GM19043 (cell line): ENCODE measurements around the gene SGO2.

ENCODE experiments used
- ATAC-seq: cut with Tn5 transposase; IDR thresholded peaks from one replicate; pipeline ENCODE4 v1.9.1; 2021; ENCODE audit warnings: low read depth; ENCODE audit not compliant: unreplicated experiment

The SGO2 gene

DNA sequence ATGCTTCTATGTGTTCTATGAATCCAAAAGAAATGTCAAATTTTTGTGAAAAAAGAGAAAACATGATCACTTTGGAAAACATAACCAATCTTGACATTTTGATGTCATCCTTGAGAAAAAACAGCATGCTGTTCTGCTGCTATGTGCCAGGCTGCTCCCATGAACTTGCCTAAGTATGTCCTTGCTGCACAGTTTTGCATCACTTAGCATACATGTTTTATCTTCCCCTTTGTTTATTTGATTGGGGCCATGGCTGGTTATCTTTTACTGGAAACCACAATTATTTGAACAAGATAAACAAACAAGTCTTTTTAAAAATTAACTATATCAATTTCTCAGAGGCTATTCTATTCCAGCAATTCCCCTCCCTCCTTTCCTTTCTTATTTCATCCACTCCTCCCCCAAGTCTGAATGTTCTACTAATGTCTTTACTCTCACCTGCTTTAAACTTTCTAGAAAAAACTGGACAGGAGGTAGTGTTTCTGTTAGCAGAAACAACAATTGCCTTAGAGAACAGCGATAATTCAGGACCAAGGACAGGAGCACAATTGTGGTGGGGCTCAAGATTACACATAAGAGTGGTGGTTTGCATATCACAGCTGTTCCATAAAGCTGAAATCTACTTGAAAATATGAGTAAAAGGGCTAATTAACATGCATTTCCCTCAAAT is 66.5 kb downstream of the SGO2 start:
- no peak for ATAC-seq

GRCh38 chr2:200593905-200594304 is 67.9 kb downstream of the SGO2 start:
- ATAC-seq: no peak

DNA sequence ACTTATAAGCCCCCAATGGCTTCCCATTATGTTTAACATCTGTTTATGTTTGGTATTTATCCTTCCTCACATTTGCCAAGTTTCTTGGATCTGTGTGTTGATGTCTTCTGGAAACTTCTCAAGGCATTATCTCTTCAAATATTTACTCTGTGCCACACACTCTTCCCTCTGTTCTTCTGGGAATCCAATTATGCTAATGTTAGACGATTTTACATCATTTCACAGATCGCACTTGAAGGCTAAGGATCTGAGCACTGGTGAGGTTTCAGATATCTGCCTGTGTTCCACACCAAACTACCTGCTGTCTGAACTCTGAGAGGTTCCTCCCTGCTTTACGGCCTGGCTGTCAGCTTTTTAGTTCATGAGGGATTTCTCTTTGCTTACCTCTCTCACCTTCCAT is 69.9 kb downstream of the SGO2 start:
- ATAC-seq: no peak

- no peak for ATAC-seq
These were observed 71.0 kb downstream of the SGO2 start for GRCh38 chr2:200596774-200597570.

DNA sequence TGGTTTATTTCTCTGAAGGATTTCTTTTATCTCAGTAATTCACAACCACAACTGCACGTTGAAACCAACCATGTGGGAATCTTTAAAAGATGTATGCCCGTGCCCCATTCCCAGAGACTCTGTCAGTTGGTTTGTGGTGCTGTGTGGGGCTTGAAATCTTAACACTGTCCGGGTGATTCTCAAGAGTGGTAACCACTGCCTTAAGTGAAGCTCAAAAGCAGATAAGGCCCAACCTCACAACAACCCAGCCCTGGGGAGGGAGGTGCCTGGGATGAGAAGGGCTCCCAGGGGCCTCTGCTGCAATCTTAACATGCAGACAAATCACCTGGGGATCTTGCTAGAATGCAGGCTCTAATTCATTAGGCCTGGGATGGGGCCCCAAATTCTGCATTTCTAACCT is 73.2 kb downstream of the SGO2 start:
- no peak for ATAC-seq

DNA sequence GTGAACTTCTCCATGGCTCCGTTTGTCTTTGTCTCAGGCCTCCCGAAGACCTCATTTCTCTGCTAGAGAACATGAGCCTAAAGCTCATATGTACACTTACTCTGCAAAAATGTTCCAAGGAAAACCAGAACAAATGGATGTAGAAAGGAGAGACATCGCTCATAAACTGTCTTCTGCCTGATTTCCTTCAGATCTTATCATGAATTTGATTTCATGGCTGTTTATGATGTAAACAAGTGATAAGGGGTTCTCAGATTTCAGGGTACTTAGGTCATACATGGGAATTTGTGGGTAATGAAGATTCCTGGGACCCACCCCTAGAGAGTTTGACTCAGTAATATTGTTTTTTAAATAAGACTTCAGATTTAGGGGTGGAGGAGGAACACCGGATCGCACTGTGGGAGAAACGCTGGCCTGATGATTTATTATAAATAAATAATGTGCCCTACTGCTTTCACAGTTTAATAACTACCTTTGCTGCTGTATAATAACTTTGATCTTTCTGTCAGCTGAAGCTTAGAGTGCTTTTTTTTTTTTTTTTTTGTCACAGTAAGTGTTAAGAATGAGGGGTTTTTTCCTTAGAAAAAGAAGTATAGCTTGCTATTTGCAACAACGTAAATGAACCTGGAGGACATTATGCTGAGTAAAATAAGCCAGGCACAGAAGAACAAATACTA is 74.7 kb downstream of the SGO2 start:
- ATAC-seq: no peak

- no peak for ATAC-seq
These were observed 76.6 kb downstream of the SGO2 start for GRCh38 chr2:200602584-200602983.

GRCh38 chr2:200603972-200604371 is 78.0 kb downstream of the SGO2 start:
- no peak for ATAC-seq

GRCh38 chr2:200604571-200605255 is 78.7 kb downstream of the SGO2 start:
- ATAC-seq: no peak

DNA sequence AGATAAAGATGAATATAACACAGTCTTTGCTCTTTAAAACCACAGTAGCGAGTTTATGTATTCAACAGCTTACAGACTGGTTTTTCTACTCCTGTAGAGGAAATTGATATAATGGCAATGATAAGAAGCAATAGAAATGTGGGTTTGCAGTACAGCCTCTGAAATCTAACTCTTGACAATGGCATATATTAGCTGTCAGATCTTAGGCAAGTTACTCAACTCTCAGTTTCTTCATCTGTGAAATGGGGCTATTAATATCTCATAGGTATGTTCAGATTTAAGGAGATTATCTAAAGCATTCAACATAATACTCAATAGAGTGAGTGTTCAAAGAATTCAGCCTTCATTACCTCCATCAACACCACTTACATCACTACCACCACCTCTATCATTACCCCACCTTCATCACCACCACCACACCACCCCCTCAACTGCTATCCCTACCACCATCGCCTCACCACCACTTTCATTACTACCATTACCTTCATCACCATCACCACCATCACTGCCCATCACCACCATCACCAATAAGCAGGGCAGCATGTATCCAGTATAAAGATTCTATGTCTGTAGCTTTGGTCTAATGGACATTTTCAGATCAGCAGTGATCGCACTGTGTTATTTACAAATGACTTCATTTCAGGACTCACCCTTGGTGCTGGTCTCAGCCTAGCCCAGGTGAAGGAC is 82.5 kb downstream of the SGO2 start:
- ATAC-seq: no peak

DNA sequence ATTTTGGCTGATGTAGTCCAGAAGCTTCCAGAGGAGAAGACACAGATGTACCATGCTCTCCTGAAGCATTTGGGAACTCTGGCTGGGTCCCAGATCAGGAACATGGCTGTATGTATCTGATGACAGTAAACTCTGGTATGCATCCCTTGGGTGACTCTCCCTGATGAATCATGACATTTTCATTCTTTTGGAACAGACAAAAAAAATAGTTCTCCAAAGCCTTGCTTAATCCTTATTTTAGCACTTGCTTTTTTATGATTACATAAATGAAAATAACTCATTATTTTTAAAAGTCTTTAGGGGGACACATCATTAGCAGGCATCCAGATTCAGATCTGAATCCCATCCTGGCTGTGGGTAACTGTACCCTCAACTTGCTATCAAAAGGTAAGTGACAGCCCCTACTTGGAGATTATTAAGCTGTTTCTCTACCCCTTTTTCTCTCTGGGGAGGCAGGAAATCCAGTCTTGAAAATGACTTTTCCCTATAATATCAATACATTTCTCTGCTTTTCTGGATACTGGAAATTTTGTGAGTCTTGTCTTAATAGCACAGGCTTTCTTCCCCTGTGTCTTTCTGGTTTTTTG is 83.1 kb downstream of the SGO2 start:
- ATAC-seq: no peak

DNA sequence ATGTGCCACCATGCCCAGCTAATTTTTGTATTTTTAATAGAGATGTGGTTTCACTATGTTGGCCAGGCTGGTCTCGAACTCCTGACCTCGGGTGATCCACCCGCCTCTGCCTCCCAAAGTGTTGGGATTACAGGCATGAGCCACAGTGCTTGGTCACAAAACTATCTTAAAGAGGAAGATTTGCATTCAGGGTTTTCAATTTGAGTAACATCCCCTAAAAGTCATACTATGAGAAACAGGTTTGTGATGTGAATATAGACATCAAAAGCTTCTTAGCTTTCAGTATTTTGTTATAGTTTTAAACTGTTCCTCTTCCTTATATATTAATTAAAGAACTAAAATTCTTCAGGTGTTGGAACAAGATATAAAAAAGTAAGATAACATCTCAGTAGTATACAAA is 84.2 kb downstream of the SGO2 start:
- peak; percentile 58 for ATAC-seq

GRCh38 chr2:200613692-200614091 is 87.7 kb downstream of the SGO2 start:
- ATAC-seq: no peak

GRCh38 chr2:200614249-200614648 is 88.2 kb downstream of the SGO2 start:
- ATAC-seq: no peak

- peak; percentile 38 for ATAC-seq
These were observed 89.2 kb downstream of the SGO2 start for GRCh38 chr2:200615247-200615646.

GRCh38 chr2:200616193-200616592 is 90.2 kb downstream of the SGO2 start:
- no peak for ATAC-seq

DNA sequence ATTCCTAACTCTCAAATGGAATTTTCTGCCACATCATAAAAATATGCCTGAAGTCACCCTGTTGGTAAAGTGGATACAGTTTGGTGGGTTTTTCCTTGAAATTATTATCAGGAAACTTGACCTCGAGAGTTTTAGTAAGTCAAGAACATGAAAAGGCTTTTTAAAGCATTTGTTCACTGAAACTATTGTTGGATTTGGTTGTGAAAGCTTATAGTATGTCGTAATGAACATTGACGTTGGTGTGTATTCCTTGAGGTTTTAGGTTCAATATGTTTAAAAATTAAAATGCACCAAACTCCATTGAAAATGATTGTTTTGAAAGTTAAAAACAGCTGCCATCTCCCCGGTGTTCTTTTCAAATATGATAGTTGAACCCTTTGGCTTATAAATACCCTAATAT is 90.6 kb downstream of the SGO2 start:
- ATAC-seq: no peak

GRCh38 chr2:200617156-200618053 is 91.4 kb downstream of the SGO2 start:
- no peak for ATAC-seq

DNA sequence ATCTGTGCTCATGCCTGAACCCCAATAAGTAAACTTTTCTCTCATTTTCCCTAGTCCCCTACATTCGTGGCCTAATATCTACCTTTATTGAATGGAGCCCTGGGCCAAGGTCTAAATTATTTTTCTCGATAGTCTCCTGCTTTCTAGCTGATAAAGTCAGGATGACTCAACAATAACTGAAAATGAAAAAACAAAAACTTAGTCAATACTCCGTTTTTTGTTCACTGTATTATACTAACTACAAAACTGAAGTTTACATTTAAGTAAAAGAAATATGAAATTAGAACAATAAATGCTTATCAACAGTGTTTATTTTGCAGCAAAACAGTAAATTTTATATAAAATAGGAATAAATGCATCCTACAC is 92.0 kb downstream of the SGO2 start:
- ATAC-seq: no peak
